ENCODE measurements around the gene TMIGD2. TPM values are rescaled to one million over a fixed set of nuclear protein-coding genes. Genes with fewer than 3 reads are reported as not detected.
A peak's percentile ranks its signal among the peaks of the same experiment; 100 is the strongest.

The TMIGD2 gene
- total RNA-seq, 1 donor from 2014 or later, result not detected

DNA sequence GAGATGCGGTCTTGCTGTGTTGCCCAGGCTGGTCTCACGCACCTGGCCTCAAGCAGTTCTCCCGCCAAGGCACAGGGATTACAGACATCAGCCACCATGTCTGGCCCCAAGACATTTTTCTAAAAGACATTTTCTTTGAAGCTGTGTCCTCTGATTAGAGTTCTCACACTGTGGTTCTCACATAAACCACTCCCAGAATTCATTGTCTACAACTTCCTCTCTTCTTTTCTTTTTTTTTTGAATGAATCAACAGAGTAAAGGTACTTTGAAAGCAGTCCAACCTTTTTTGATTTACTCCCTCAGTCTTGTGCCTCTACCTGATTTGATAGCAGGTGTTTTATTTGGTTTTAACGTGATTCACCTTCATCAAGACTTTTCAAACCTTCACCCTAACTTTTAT is 37.4 kb downstream of the TMIGD2 start:
- Mint-ChIP-seq H3K27me3 (no peaks in the 10 kb centered on the region), H3K9me3 (no peaks in the 10 kb centered on the region), H3K4me1 (peaks cover 18% of the 10 kb centered on the region), H3K27ac (no peak overlapping the region), H3K4me3 (no peak overlapping the region), H3K36me3 (ENCODE audit: low read depth) (peaks cover 82% of the 10 kb centered on the region)
- ChIA-PET POLR2A (interaction anchor here (0.7 kb wide), 1 partner anchor 138 kb away, joined by 3 read pairs; no protein-coding TSS in a partner anchor), CTCF (no interaction called here)
- TF ChIP-seq, protein P1, sequence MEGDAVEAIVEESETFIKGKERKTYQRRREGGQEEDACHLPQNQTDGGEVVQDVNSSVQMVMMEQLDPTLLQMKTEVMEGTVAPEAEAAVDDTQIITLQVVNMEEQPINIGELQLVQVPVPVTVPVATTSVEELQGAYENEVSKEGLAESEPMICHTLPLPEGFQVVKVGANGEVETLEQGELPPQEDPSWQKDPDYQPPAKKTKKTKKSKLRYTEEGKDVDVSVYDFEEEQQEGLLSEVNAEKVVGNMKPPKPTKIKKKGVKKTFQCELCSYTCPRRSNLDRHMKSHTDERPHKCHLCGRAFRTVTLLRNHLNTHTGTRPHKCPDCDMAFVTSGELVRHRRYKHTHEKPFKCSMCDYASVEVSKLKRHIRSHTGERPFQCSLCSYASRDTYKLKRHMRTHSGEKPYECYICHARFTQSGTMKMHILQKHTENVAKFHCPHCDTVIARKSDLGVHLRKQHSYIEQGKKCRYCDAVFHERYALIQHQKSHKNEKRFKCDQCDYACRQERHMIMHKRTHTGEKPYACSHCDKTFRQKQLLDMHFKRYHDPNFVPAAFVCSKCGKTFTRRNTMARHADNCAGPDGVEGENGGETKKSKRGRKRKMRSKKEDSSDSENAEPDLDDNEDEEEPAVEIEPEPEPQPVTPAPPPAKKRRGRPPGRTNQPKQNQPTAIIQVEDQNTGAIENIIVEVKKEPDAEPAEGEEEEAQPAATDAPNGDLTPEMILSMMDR (IDR thresholded peaks at IDR 0.05), result no peak
- intact Hi-C loops (cut with micrococcal nuclease), result no loop called here
- ATAC-seq (ENCODE audit: low read depth) (no peak), DNase-seq (no peak)

DNA sequence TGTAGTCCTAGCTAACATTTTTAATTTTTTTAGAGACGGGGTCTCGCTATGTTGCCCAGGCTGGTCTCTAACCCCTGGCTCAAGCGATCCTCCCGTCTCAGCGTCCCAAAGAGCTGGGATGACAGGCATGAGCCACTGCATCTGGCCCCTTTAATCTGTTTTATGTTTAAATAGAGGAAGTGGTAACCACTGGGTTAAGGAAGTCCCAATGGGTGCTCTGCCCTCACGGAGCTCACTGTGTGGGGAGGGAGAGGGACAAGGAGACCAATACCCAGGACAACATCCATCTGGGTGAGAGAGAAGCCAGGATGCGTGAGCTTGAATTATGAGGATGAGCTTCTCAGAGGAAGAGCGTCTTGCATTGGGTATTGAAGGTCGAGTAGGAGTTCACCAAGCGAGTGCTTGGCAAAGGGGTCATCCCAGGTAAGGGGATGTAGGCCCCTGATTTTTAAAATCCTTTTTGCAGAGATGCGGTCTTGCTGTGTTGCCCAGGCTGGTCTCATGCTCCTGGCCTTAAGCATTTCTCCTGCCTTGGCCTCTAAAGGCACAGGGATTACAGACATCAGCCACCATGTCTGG is 41.5 kb downstream of the TMIGD2 start:
- no peak for DNase-seq
- intact Hi-C loops (cut with micrococcal nuclease), result no loop called here
- Mint-ChIP-seq H3K4me3 (no peak overlapping the region), H3K27me3 (no peaks in the 10 kb centered on the region), H3K9me3 (no peaks in the 10 kb centered on the region), H3K27ac (no peak overlapping the region), H3K4me1 (peaks cover 8% of the 10 kb centered on the region), H3K36me3 (ENCODE audit: low read depth) (peaks cover 82% of the 10 kb centered on the region)
- ATAC-seq (ENCODE audit: low read depth), result peak; percentile 45
- TF ChIP-seq, protein P1 (IDR thresholded peaks at IDR 0.05), result no peak
- ChIA-PET CTCF (interaction anchor here (1.1 kb wide), 1 partner anchor 141 kb away, joined by 3 read pairs; the partner anchor contains the start of gene CHAF1A), POLR2A (interaction anchor here (0.6 to 1.3 kb wide), 2 partner anchors 14 to 29 kb away, joined by 3 to 6 read pairs; partner anchors contain the start of gene YJU2)

DNA sequence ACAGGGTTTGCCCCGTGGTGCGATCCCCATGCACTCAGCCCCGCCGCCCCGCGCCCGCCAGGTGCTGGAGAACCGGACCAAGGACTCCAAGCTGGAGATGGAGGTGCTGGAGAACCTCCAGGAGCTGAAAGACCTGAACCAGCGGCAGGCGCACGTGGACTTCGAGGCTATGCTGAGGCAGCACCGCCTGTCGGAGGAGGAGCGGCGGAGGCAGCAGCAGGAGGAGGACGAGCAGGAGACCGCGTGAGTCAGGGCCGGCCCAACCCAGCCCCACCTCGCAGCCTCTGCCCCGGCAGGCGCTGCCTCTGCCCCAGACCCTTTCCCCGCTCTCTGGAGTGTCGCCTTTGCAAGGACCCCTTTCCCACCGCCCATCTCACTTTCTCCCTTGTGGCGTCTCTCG is 44.0 kb downstream of the TMIGD2 start:
- TF ChIP-seq, protein P1 (IDR thresholded peaks at IDR 0.05), result no peak
- H3K27ac Mint-ChIP-seq, result no peak overlapping the region
- intact Hi-C loops (cut with micrococcal nuclease), result no loop called here
- ChIA-PET POLR2A (interaction anchor here (0.5 kb wide), 1 partner anchor 11 kb away, joined by 6 read pairs; no protein-coding TSS in a partner anchor), CTCF (no interaction called here)
- H3K9me3 Mint-ChIP-seq, result no peaks in the 10 kb centered on the region
- peaks cover 82% of the 10 kb centered on the region for H3K36me3 Mint-ChIP-seq (ENCODE audit: low read depth)
- ATAC-seq (ENCODE audit: low read depth) (no peak), DNase-seq (no peak)
- H3K4me3 Mint-ChIP-seq, result no peak overlapping the region
- H3K4me1 Mint-ChIP-seq, result peaks cover 2% of the 10 kb centered on the region
- no peaks in the 10 kb centered on the region for H3K27me3 Mint-ChIP-seq

DNA sequence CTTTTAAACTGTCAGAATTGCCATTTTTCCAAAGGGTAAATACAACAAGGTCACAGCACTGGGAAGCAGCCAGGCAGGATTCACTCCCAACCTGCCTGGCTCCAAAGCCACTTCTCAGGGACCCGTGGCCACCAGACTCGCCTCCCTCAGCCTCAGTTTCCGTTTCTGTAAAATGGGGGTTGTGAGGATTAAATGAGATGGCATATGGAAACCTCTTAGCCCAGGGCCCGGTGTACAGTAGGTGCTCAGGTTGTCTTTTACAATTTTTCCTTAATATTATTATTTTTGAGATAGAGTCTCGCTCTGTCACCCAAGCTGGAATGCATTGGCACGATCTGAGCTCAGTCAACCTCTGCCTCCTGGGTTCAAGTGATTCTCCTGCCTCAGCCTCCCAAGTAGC is 45.2 kb downstream of the TMIGD2 start:
- H3K36me3 Mint-ChIP-seq (ENCODE audit: low read depth), result peaks cover 81% of the 10 kb centered on the region

DNA sequence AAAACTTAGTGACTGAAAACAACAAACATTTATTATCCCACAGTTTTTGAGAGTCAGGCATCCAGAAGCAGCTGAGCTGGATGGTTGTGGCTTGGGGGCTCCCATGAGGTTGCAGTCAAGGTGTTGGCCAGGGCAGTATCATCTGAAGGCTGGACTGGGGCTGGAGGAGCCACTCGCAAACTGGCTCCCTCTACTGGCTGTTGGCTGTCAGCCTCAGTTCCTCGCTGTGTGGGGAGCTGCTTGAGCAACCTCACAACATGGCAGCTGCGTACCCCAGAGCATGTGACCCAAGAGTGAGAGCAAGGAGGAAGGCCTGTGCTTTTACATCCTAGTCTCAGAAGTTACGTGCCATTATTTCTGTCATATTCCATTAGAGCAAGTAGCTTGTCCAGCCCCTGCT is 45.6 kb downstream of the TMIGD2 start:
- H3K27me3 Mint-ChIP-seq, result no peaks in the 10 kb centered on the region
- H3K4me3 Mint-ChIP-seq, result no peak overlapping the region
- peaks cover 81% of the 10 kb centered on the region for H3K36me3 Mint-ChIP-seq (ENCODE audit: low read depth)
- H3K4me1 Mint-ChIP-seq, result peaks cover 2% of the 10 kb centered on the region
- DNase-seq (no peak), ATAC-seq (ENCODE audit: low read depth) (no peak)
- TF ChIP-seq, protein P1 (IDR thresholded peaks at IDR 0.05), result no peak
- intact Hi-C loops (cut with micrococcal nuclease), result no loop called here
- no peak overlapping the region for H3K27ac Mint-ChIP-seq
- H3K9me3 Mint-ChIP-seq, result no peaks in the 10 kb centered on the region
- POLR2A ChIA-PET, result interaction anchor here (1.0 kb wide), 1 partner anchor 10 kb away, joined by 3 read pairs; the partner anchor contains the start of gene YJU2
- CTCF ChIA-PET, result no interaction called here

More for the DNA sequence above, 45.2 kb downstream of the TMIGD2 start:
- no peaks in the 10 kb centered on the region for H3K27me3 Mint-ChIP-seq
- intact Hi-C loops (cut with micrococcal nuclease), result no loop called here
- CTCF ChIA-PET, result no interaction called here
- no peaks in the 10 kb centered on the region for H3K9me3 Mint-ChIP-seq
- TF ChIP-seq, protein P1 (IDR thresholded peaks at IDR 0.05), result no peak
- peaks cover 2% of the 10 kb centered on the region for H3K4me1 Mint-ChIP-seq
- ATAC-seq (ENCODE audit: low read depth) (no peak), DNase-seq (no peak)
- H3K27ac Mint-ChIP-seq, result no peak overlapping the region
- no peak overlapping the region for H3K4me3 Mint-ChIP-seq
- POLR2A ChIA-PET, result interaction anchor here (1.0 kb wide), 1 partner anchor 10 kb away, joined by 3 read pairs; the partner anchor contains the start of gene YJU2
